A673 (cell line): ENCODE measurements around the gene CREB3L1. TPM values are rescaled to one million over a fixed set of nuclear protein-coding genes. Genes with fewer than 3 reads are reported as not detected.

ENCODE experiments used
- BruUV-seq: library from RNA; stranded (reverse); fragments of 400-500 nt; replicated peaks from 2 replicates; lab custom pipeline; 2021; lab: Mats Ljungman, UMichigan
- CTCF ChIA-PET: fragments of 300-600 bp; sonication (Branson Sonifier 250); formaldehyde crosslinking; loops from one replicate; lab custom pipeline; 2022; ENCODE audit warnings: antibody characterized with exemption; lab: Charles Lee
- POLR2A ChIA-PET: fragments of 300-600 bp; sonication (Branson Sonifier 250); formaldehyde crosslinking; loops from one replicate; lab custom pipeline; 2022; ENCODE audit warnings: antibody characterized with exemption; ENCODE audit not compliant: low non-redundant PET; lab: Charles Lee
- DNase-seq: peaks from one replicate; pipeline ENCODE4 v3.0.0-alpha.2; 2015; ENCODE audit warnings: low spot score
- H3K27ac ChIP-seq: fragments of 200-600 bp; sonication (generic); 2 replicates; pipeline ENCODE4 v1.5.1; 2016; ENCODE audit warnings: mixed run types, low read depth, mild to moderate bottlenecking, mixed read lengths, antibody characterized with exemption, low read length; ENCODE audit not compliant: poor library complexity, severe bottlenecking
- H3K27me3 ChIP-seq: fragments of 200-600 bp; sonication (generic); replicated peaks from 2 replicates; pipeline ENCODE4 v1.6.1; 2017; ENCODE audit warnings: mixed run types, low read depth, mild to moderate bottlenecking, mixed read lengths, antibody characterized with exemption, low read length; ENCODE audit not compliant: insufficient read depth, poor library complexity
- H3K36me3 ChIP-seq: fragments of 200-600 bp; sonication (generic); 2 replicates; pipeline ENCODE4 v1.6.1; 2016; ENCODE audit warnings: mixed run types, mild to moderate bottlenecking, mixed read lengths, antibody characterized with exemption, low read length; ENCODE audit not compliant: insufficient read depth, poor library complexity, severe bottlenecking
- H3K4me1 ChIP-seq: fragments of 200-600 bp; sonication (generic); 2 replicates; pipeline ENCODE4 v1.6.1; 2017; ENCODE audit warnings: mixed run types, mild to moderate bottlenecking, mixed read lengths, antibody characterized with exemption, low read length; ENCODE audit not compliant: insufficient read depth, poor library complexity, severe bottlenecking
- H3K4me3 ChIP-seq: fragments of 200-600 bp; sonication (generic); 2 replicates; pipeline ENCODE4 v1.5.1; 2016; ENCODE audit warnings: low read depth, mixed run types, mild to moderate bottlenecking, mixed read lengths, low read length; ENCODE audit not compliant: poor library complexity, severe bottlenecking
- H3K9me3 ChIP-seq: fragments of 200-600 bp; sonication (generic); 2 replicates; pipeline ENCODE4 v1.6.1; 2016; ENCODE audit warnings: mixed run types, low read depth, mild to moderate bottlenecking, mixed read lengths, antibody characterized with exemption, low read length; ENCODE audit not compliant: poor library complexity, severe bottlenecking
- EZH2 ChIP-seq: fragments of 200-600 bp; sonication (generic); IDR thresholded peaks from 2 replicates; pipeline ENCODE4 v1.6.1; 2017; ENCODE audit warnings: borderline replicate concordance, low read depth, mild to moderate bottlenecking, mixed read lengths, antibody characterized with exemption, low read length; ENCODE audit not compliant: poor library complexity, severe bottlenecking
- intact Hi-C: fragments of 100-400 bp; cut with micrococcal nuclease; formaldehyde crosslinking; loops from one replicate; pipeline ENCODE4 v1.10.0; 2022; ENCODE audit not compliant: unreplicated experiment
- total RNA-seq: library from RNA; stranded (reverse); gene quantifications from 2 replicates; pipeline ENCODE4 v1.2.3, GENCODE V29; 2021
- TF ChIP-seq, protein P1 (sequence below): fragments of 300-800, 200-600 bp; sonication (generic); conservative IDR thresholded peaks from 2 replicates; pipeline ENCODE4 v1.5.1; 2017; ENCODE audit warnings: low read depth, mild to moderate bottlenecking, antibody characterized with exemption, low read length, moderate library complexity, mixed read lengths

The CREB3L1 gene
- total RNA-seq, 1 experiment from 2014 or later: 3.5 TPM

DNA sequence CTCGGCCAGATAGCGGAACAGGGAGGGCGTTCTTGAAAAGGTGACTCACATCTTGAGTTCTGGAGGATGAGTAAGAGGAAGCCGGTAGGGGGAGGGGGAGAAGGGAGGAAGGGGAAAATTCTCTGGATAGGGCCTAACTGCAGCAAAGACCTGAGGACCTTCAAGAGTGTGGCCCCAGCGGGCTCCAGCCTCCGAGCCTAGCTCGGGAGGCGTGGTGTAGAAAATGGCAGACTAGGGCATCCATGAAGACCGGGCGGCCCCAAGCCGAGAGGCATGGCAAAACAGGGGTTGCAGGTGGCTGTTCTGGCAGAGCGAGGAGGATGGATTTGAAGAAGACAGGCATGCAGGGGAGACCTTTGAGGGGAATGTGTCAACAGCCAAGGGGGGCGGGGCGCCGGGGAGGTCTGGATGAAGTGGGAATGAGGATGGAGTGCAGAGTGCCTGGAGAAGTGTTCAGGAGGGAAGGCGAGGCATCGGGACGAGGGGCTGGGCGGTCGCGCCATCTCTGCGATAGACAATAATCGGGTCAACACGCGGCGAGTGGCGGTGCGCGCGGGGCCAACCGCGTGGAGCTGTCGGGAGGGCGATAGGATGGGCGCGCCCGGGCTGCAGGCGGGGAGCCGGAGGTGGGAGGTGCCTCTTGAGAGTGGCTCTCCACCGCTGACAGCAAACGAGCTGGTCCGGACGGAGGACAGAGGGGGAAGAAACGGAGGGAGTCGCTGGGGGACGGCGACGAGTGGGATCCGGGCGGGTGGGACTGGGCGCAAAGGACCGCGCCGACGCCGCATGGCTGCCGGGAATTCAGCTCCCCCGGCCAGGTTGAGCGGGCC lies 40.0 kb upstream of the CREB3L1 start:
- H3K27me3 ChIP-seq: no peaks in the 10 kb centered on the region
- peak; percentile 81 for DNase-seq
- no peaks in the 10 kb centered on the region for H3K36me3 ChIP-seq
- intact Hi-C loops: loop anchor here (1.0 to 10.0 kb wide), 5 partner anchors 115 to 363 kb away; no protein-coding TSS in a partner anchor
- no TSS peak for BruUV-seq
- POLR2A ChIA-PET: interaction anchor here (0.5 kb wide), 1 partner anchor 403 kb away, joined by 3 read pairs; no protein-coding TSS in a partner anchor
- peaks cover 7% of the 10 kb centered on the region for H3K9me3 ChIP-seq
- peak overlapping the region; percentile 45 for H3K4me3 ChIP-seq
- TF ChIP-seq EZH2: no peak
- TF ChIP-seq, protein P1, sequence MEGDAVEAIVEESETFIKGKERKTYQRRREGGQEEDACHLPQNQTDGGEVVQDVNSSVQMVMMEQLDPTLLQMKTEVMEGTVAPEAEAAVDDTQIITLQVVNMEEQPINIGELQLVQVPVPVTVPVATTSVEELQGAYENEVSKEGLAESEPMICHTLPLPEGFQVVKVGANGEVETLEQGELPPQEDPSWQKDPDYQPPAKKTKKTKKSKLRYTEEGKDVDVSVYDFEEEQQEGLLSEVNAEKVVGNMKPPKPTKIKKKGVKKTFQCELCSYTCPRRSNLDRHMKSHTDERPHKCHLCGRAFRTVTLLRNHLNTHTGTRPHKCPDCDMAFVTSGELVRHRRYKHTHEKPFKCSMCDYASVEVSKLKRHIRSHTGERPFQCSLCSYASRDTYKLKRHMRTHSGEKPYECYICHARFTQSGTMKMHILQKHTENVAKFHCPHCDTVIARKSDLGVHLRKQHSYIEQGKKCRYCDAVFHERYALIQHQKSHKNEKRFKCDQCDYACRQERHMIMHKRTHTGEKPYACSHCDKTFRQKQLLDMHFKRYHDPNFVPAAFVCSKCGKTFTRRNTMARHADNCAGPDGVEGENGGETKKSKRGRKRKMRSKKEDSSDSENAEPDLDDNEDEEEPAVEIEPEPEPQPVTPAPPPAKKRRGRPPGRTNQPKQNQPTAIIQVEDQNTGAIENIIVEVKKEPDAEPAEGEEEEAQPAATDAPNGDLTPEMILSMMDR: no peak
- CTCF ChIA-PET: interaction anchor here (0.6 to 8.7 kb wide), 5 partner anchors 76 to 572 kb away, joined by 3 to 205 read pairs (median 17); partner anchors contain the start of gene PHF21A
- no peak overlapping the region for H3K27ac ChIP-seq
- H3K4me1 ChIP-seq: peaks cover 33% of the 10 kb centered on the region

DNA sequence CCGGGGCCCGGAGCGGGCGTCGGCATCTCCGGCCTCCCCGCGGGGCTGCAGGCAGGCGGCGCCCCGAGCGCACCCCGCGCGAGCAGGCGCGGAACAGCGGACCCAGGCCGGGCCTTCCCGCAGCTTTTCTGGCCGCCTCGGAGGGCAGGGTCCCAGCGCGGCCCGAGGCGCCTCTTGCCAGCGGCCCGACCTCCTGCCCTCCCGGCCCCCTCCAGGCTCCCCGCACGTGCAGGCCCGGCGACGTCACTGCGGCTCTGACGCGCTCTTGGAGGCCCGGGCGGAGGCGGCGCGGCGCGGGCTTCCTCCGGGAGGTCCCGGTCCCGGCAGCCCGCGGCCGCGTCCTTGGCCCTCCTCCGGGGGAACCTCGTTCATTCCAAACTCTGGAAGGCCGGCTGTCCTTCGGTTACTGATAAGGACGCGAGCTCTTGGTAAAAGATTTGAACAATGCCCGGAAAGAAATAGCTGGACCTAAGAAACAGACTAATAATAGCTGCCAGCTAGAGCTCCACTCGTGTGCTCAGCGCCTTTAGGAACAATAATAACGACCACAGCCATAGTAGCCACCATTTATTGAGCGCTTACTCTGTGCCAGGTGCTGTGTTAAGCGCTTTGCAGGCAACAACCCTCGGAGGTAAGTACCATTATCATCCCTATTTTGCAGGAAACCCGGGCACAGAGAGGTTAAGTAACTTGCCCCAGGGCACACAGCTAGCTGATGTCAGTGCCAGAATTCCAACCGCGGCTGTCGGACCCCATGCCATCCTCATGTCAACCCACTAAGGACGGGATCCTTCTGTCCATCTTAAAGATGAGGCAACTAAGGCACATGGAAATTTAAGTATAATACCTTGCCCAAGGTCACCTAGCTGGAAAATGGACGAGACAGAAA lies 39.1 kb upstream of the CREB3L1 start:
- ChIA-PET POLR2A (interaction anchor here (0.5 to 0.7 kb wide), 4 partner anchors 75 to 637 kb away, joined by 3 to 7 read pairs (median 3); no protein-coding TSS in a partner anchor), CTCF (interaction anchor here (0.6 to 8.7 kb wide), 6 partner anchors 75 to 573 kb away, joined by 3 to 205 read pairs (median 4); no protein-coding TSS in a partner anchor)
- Histone ChIP-seq H3K4me3 (peak overlapping the region; percentile 45), H3K27ac (no peak overlapping the region), H3K27me3 (no peaks in the 10 kb centered on the region), H3K36me3 (no peaks in the 10 kb centered on the region), H3K4me1 (peaks cover 39% of the 10 kb centered on the region), H3K9me3 (peaks cover 7% of the 10 kb centered on the region)
- no TSS peak for BruUV-seq
- DNase-seq: peak; percentile 81
- no peak for TF ChIP-seq EZH2
- TF ChIP-seq, protein P1: no peak
- intact Hi-C loops: loop anchor here (2.0 to 10.0 kb wide), 4 partner anchors 130 to 364 kb away; no protein-coding TSS in a partner anchor
